Suprapubic skin (tissue), 4 donors: Measurements from ENCODE around the gene RXRA. TPM values are rescaled to one million over a fixed set of nuclear protein-coding genes. Genes with fewer than 3 reads are reported as not detected.

ENCODE experiments used
- DNase-seq, 2 donors: peaks; one replicate each; pipeline ENCODE4 v3.0.0-alpha.2; 2019; ENCODE audit warnings: low spot score in 2 of 2
- H3K27ac ChIP-seq: fragments of 200-600 bp; sonication (generic); one replicate; pipeline ENCODE4 v1.5.1; 2019
- H3K27me3 ChIP-seq: fragments of 200-600 bp; sonication (generic); one replicate; pipeline ENCODE4 v1.5.1; 2019
- H3K36me3 ChIP-seq: fragments of 200-600 bp; sonication (generic); one replicate; pipeline ENCODE4 v1.5.1; 2019
- H3K4me1 ChIP-seq: fragments of 200-600 bp; sonication (generic); one replicate; pipeline ENCODE4 v1.5.1; 2019
- H3K4me3 ChIP-seq: fragments of 200-600 bp; sonication (generic); one replicate; pipeline ENCODE4 v1.5.1; 2019; ENCODE audit warnings: mild to moderate bottlenecking
- H3K9me3 ChIP-seq: fragments of 200-600 bp; sonication (generic); one replicate; pipeline ENCODE4 v1.5.1; 2019
- EP300 ChIP-seq: sonication (generic); formaldehyde crosslinking; IDR thresholded peaks from one replicate; pipeline ENCODE4 v1.6.1; 2017; ENCODE audit warnings: antibody characterized with exemption
- POLR2A ChIP-seq, 2 donors: fragments of 450-650 bp; IDR thresholded peaks; one replicate each; pipeline ENCODE4 v1.6.1; 2017; ENCODE audit warnings: antibody characterized with exemption in 2 of 2, mild to moderate bottlenecking in 2 of 2, moderate library complexity in 2 of 2
- POLR2AphosphoS5 ChIP-seq, 3 donors: sonication (generic); formaldehyde crosslinking; IDR thresholded peaks; one replicate each; pipeline ENCODE4 v1.6.1; 2017; ENCODE audit warnings: antibody characterized with exemption in 3 of 3
- WGBS: methylation state at CpG from one replicate; pipeline ENCODE4 v1.1.5; 2018; 5-methylcytosine and 5-hydroxymethylcytosine counted together
- total RNA-seq, 4 donors: library from RNA; depleted of rRNA; stranded (reverse); fragments of >200 nt; gene quantifications; one replicate each; pipeline ENCODE4 v1.1.0, GENCODE V29; 2016
- TF ChIP-seq, protein P1 (sequence below), 2 donors: fragments of 200-600 bp in 1 of 2; fragments of 450-650 bp in 1 of 2; sonication (generic) in 1 of 2; IDR thresholded peaks; one replicate each; pipeline ENCODE4 v1.5.1; 2016 to 2019; ENCODE audit warnings: antibody characterized with exemption in 2 of 2, mild to moderate bottlenecking in 1 of 2, moderate library complexity in 1 of 2

The RXRA gene
- total RNA-seq, 4 donors from 2014 or later, result 165 to 240 (median 185) TPM

DNA sequence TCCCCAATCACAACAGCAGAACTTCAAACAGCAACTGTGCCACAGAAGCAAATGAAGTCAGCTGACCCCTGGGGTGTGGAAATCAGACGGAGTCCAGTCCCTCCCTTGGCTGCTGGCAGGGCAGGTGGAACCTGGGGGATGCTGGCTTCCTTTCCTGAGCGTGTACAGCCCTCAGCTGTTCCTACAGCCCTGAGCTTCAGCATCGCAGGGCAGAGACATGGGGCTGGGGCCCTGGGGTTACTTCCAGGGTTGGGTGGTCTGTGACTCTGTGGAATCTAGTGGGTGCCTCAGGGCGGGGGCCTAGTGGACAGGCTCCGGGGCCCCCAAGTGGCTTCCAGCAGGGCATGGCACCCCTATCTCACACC is 7.3 kb upstream of the RXRA start:
- H3K4me3 ChIP-seq, result no peak overlapping the region
- TF ChIP-seq EP300 (no peak), POLR2AphosphoS5 (IDR thresholded peaks at IDR 0.05) (no peak), POLR2A (IDR thresholded peaks at IDR 0.05) (no peak)
- TF ChIP-seq, protein P1, sequence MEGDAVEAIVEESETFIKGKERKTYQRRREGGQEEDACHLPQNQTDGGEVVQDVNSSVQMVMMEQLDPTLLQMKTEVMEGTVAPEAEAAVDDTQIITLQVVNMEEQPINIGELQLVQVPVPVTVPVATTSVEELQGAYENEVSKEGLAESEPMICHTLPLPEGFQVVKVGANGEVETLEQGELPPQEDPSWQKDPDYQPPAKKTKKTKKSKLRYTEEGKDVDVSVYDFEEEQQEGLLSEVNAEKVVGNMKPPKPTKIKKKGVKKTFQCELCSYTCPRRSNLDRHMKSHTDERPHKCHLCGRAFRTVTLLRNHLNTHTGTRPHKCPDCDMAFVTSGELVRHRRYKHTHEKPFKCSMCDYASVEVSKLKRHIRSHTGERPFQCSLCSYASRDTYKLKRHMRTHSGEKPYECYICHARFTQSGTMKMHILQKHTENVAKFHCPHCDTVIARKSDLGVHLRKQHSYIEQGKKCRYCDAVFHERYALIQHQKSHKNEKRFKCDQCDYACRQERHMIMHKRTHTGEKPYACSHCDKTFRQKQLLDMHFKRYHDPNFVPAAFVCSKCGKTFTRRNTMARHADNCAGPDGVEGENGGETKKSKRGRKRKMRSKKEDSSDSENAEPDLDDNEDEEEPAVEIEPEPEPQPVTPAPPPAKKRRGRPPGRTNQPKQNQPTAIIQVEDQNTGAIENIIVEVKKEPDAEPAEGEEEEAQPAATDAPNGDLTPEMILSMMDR (IDR thresholded peaks at IDR 0.05), result no peak
- H3K4me1 ChIP-seq, result peaks cover 13% of the 10 kb centered on the region
- H3K36me3 ChIP-seq, result no peaks in the 10 kb centered on the region
- H3K27ac ChIP-seq, result no peak overlapping the region
- no peaks in the 10 kb centered on the region for H3K9me3 ChIP-seq
- 55% methylated on average over 1 of the region's 5 CpGs for WGBS
- peak in 1 of 2 donors; percentile 53 for DNase-seq
- H3K27me3 ChIP-seq, result no peaks in the 10 kb centered on the region

- Histone ChIP-seq H3K4me1 (peaks cover 19% of the 10 kb centered on the region), H3K9me3 (no peaks in the 10 kb centered on the region), H3K36me3 (no peaks in the 10 kb centered on the region), H3K27ac (no peak overlapping the region), H3K4me3 (no peak overlapping the region), H3K27me3 (no peaks in the 10 kb centered on the region)
- WGBS, result 92% methylated on average over 12 of the region's 24 CpGs
- peak in 1 of 2 donors; percentile 50 for DNase-seq
- no peak for TF ChIP-seq POLR2AphosphoS5 (IDR thresholded peaks at IDR 0.05)
- TF ChIP-seq EP300, result no peak
- no peak for TF ChIP-seq POLR2A (IDR thresholded peaks at IDR 0.05)
- TF ChIP-seq, protein P1 (IDR thresholded peaks at IDR 0.05), result no peak
These were observed 6.7 kb upstream of the RXRA start for GRCh38 chr9:134319306-134320125.

DNA sequence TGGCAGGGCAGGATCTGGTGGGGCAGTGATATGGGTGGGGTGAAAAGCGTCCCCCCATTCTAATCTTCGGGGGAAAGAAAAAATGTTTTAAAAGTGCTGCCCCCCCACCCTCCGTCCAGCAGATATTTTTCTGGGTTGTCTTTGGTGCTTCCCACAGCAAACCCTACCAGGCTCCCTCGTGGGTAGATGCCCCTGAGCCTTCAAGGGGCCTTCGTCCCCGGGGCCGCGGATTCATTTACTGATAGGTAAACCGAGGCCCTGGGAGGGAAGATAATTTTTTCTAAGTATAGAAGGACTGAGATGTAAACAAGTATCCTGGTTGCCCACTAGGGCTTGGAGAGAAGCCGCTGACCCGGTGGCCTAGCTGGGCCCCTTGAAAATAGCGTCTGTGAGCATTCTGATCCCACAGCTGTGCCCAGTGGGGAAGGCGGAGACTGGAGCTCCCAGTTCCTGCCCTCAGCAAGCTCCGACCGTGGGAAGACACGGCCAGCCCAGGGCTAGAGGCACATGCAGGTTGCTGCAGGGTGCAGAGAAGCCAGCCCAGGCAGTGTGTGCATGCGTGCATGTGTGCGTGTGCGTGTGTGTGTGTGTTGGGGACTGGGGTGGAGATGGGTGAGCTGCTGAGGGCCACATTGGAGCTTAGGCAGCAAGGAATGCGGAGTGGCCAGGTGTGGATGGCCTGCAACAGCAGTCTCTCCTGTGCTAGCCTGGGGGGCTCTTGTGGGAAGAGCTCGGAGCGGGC is 6.0 kb upstream of the RXRA start:
- Histone ChIP-seq H3K9me3 (no peaks in the 10 kb centered on the region), H3K27ac (no peak overlapping the region), H3K4me3 (no peak overlapping the region), H3K27me3 (no peaks in the 10 kb centered on the region), H3K36me3 (no peaks in the 10 kb centered on the region), H3K4me1 (peaks cover 27% of the 10 kb centered on the region)
- 81% methylated on average over 22 of the region's 22 CpGs for WGBS
- DNase-seq, result peak in 1 of 2 donors; percentile 56
- no peak for TF ChIP-seq EP300
- TF ChIP-seq POLR2AphosphoS5 (IDR thresholded peaks at IDR 0.05), result no peak
- TF ChIP-seq POLR2A (IDR thresholded peaks at IDR 0.05), result no peak
- TF ChIP-seq, protein P1 (IDR thresholded peaks at IDR 0.05), result no peak

GRCh38 chr9:134320868-134321471 is 5.3 kb upstream of the RXRA start:
- H3K4me1 ChIP-seq, result peaks cover 32% of the 10 kb centered on the region
- peak in 1 of 2 donors; percentile 51 for DNase-seq
- H3K9me3 ChIP-seq, result no peaks in the 10 kb centered on the region
- TF ChIP-seq, protein P1 (IDR thresholded peaks at IDR 0.05), result no peak
- no peak for TF ChIP-seq POLR2AphosphoS5 (IDR thresholded peaks at IDR 0.05)
- TF ChIP-seq EP300, result no peak
- no peak for TF ChIP-seq POLR2A (IDR thresholded peaks at IDR 0.05)
- no peak overlapping the region for H3K27ac ChIP-seq
- no peak overlapping the region for H3K4me3 ChIP-seq
- WGBS, result 70% methylated on average over 22 of the region's 22 CpGs
- no peaks in the 10 kb centered on the region for H3K36me3 ChIP-seq
- no peaks in the 10 kb centered on the region for H3K27me3 ChIP-seq

DNA sequence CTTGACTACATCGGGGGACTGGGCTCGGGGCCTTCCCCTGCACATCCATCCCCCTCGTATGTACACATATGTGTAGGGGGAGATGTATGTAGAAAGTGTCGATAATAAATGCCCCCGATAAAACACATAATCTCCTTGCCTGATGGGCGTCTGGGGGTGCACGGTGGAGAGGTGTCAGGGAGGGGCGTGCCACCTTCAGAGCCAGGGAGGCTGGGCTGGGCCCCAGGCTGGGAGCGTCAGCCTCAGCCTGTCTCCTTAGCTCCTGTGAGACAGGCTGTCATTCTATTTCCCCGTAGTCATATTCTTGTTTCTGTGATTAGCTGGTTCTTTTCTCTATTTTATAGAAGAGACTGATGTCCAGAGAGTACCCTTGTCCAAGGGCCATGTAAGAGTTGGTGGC is 4.7 kb upstream of the RXRA start:
- Histone ChIP-seq H3K4me3 (no peak overlapping the region), H3K27me3 (no peaks in the 10 kb centered on the region), H3K9me3 (no peaks in the 10 kb centered on the region), H3K36me3 (no peaks in the 10 kb centered on the region), H3K27ac (no peak overlapping the region), H3K4me1 (peaks cover 32% of the 10 kb centered on the region)
- no peak for TF ChIP-seq EP300
- no peak for TF ChIP-seq POLR2A (IDR thresholded peaks at IDR 0.05)
- TF ChIP-seq, protein P1 (IDR thresholded peaks at IDR 0.05), result no peak
- TF ChIP-seq POLR2AphosphoS5 (IDR thresholded peaks at IDR 0.05), result no peak
- 73% methylated on average over 10 of the region's 10 CpGs for WGBS
- DNase-seq, result peak in 1 of 2 donors; percentile 40
